Hepatocyte (in vitro differentiated cells): ENCODE measurements around the gene TNNI3K.

Experiments used
- CTCF ChIP-seq: fragments of 200-600 bp; sonication (generic); IDR thresholded peaks from 2 replicates; pipeline ENCODE4 v1.5.1; 2016; ENCODE audit warnings: antibody characterized with exemption, mild to moderate bottlenecking; ENCODE audit not compliant: poor library complexity
- EZH2 ChIP-seq: fragments of 200-600 bp; sonication (generic); IDR thresholded peaks from 2 replicates; pipeline ENCODE4 v1.6.1; 2016; ENCODE audit warnings: antibody characterized with exemption, mild to moderate bottlenecking, borderline replicate concordance

GRCh38 chr1:74584185-74584584, 349.0 kb downstream of the TNNI3K start:
- TF ChIP-seq EZH2 (no peak), CTCF (no peak)
